Urinary bladder (tissue), 4 donors: ENCODE data around the gene HES6. TPM values are rescaled to one million over a fixed set of nuclear protein-coding genes. Genes with fewer than 3 reads are reported as not detected.

Source experiments
- DNase-seq: peaks from one replicate; pipeline ENCODE4 v3.0.0-alpha.2; 2015; ENCODE audit errors: extremely low spot score
- H3K27ac ChIP-seq: one replicate; pipeline ENCODE4 v1.5.1; 2013; ENCODE audit warnings: low read depth, mild to moderate bottlenecking, moderate library complexity
- H3K36me3 ChIP-seq: one replicate; pipeline ENCODE4 v1.6.1; 2013; ENCODE audit warnings: mild to moderate bottlenecking, moderate library complexity; ENCODE audit not compliant: insufficient read depth
- H3K4me1 ChIP-seq: one replicate; pipeline ENCODE4 v1.6.1; 2013; ENCODE audit warnings: mild to moderate bottlenecking, moderate library complexity; ENCODE audit not compliant: insufficient read depth
- H3K4me3 ChIP-seq: one replicate; pipeline ENCODE4 v1.5.1; 2013; ENCODE audit warnings: low read depth, low read length
- WGBS: extraction: QIAGEN DNeasy Blood & Tissue Kit; methylation state at CpG from one replicate; pipeline ENCODE4 v1.1.7; 2013; 5-methylcytosine and 5-hydroxymethylcytosine counted together
- polyA plus RNA-seq: library from polyadenylated mRNA; stranded (reverse); fragments of 200-250 nt; gene quantifications from one replicate; pipeline ENCODE4 v1.2.3, GENCODE V29; 2013
- total RNA-seq: library from RNA; depleted of rRNA; stranded (reverse); fragments of >200 nt; gene quantifications from one replicate; pipeline ENCODE4 v1.2.3, GENCODE V29; 2014
- donor health status: healthy with polysubstance abuse.
- donor health status: healthy.

The HES6 gene
- total and polyA plus RNA-seq, 2 donors: 3.0 to 6.5 TPM

DNA sequence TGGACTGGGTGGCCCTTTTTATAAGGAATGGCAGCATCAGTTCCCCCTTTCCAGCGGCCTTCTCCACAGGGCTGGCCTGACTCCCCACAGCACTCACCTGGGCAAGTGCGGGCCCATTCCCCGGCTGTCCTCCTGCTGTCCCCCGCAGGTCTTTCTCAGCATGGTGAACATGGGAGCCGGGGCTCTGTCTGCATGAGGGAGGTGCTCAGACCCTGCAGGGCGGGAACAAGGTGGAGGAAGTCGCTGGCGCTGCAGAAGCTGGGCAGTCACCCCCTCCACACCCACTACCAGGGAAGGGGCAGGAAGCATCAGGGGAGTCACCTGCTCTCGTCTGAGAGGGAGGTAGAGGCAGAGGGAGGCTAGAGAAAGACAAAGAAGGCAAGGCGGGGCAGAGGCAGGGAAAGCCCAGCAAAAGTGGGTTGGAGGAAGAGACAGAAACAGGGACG lies 12.2 kb downstream of the HES6 start:
- Histone ChIP-seq H3K36me3 (no peaks in the 10 kb centered on the region), H3K27ac (no peak overlapping the region), H3K4me1 (no peaks in the 10 kb centered on the region), H3K4me3 (no peak overlapping the region)
- WGBS: 89% methylated on average over 11 of the region's 11 CpGs
- DNase-seq: no peak

DNA sequence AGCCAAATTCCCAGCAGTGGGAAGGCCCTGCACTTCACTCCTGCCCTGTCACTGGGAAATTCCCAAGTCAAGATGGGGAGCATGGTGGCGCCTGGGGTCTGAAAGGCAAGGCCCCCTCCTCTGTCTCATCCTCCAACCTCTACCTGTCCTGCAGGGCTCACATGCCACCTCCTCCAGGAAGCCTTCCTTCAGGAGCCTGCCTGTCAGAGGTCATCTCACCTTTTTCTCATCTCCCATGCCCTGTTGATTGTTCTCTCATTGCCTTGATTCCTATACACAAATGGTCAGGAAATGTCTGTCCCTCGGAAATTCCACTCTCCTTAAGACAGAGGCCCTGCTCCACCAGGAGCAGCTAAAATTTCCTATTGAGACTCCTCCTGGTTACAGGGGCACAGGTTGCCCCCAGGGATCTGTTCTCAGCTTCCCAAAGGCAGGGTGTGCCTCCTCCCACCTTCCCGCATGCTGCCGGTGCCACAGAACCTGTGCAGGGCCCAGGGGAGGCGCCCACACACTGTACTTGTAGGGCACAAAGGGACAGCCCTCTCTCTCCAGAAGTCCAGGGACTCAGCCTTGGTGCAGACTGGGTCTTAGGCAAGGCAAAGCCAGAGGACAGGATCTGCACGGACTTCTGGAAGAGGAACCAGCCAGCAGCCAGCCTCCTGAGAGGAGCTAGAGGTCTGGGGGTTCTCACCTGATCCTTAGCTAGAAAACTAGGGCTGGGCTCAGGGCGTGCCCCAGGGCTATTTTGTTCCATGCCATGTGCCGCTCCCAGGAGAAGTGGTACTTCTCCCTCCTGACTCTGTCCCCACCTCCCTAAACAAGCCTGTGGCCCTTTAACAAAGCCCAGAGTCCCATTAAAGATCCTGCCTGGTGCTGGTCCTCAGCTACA lies 12.9 kb downstream of the HES6 start:
- Histone ChIP-seq H3K36me3 (no peaks in the 10 kb centered on the region), H3K27ac (no peak overlapping the region), H3K4me1 (peaks cover 1% of the 10 kb centered on the region), H3K4me3 (no peak overlapping the region)
- WGBS: 92% methylated on average over 8 of the region's 8 CpGs
- DNase-seq: no peak

DNA sequence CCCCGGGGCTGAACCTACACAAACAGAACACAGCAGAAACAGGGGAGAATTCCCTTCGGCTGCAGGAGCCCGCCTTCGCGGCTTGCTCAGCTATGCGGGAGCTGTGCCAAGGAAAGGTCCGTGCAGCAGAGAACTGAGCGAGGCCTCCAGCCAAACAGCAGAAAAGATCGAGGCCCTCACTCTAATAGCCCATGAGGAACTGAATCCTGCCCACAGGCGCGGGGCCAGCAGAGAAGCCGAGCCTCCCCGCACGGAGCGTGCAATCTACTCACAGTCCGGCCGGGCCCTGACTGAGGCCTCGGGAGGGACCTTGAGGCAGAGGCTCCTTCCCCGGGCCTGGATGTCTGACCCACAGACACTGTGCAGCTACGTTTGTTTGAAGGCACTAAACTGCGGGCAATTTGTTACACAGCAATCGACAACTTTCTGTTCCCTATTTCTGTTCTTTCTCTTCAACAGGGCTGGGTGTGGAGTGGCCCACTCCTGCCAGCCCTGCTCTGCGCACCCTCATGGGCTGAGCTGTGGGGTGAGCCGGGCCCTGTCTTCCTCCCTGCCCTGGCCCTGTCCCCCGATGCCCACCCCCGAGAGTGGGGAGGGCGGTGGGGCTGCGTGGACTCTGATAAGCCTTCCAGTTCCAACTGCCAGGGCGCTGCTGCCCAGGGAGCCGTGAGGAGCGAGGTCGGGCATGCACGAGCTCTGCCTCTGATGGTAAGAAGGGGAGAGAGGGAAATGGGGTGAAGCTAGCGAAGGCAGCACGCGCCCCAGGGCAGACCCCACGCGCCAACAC lies 13.7 kb downstream of the HES6 start:
- WGBS: 62% methylated on average over 38 of the region's 38 CpGs
- peaks cover 1% of the 10 kb centered on the region for H3K4me1 ChIP-seq
- H3K36me3 ChIP-seq: no peaks in the 10 kb centered on the region
- H3K4me3 ChIP-seq: no peak overlapping the region
- no peak overlapping the region for H3K27ac ChIP-seq
- DNase-seq: no peak

DNA sequence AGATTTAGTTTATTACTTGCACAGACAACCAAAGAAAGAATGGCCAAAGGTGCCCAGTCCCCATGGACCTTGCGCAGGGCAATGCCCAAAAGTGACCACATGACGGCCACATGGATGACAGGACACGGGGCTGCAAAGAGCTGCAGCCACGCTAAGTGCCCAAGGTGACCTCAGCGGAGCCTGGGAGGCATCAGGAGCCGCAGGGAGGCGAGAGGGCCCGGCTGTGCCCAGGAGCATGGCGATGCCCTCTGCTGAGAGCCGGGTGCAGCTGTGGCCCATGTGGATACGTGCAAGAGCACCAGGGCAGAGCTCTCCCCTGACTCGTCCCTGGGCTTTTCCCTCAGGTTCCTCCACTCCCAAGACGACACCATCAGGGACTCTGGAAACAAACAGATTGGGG lies 14.7 kb downstream of the HES6 start:
- Histone ChIP-seq H3K27ac (no peak overlapping the region), H3K4me3 (no peak overlapping the region), H3K36me3 (no peaks in the 10 kb centered on the region), H3K4me1 (peaks cover 1% of the 10 kb centered on the region)
- no peak for DNase-seq
- WGBS: 90% methylated on average over 13 of the region's 13 CpGs

DNA sequence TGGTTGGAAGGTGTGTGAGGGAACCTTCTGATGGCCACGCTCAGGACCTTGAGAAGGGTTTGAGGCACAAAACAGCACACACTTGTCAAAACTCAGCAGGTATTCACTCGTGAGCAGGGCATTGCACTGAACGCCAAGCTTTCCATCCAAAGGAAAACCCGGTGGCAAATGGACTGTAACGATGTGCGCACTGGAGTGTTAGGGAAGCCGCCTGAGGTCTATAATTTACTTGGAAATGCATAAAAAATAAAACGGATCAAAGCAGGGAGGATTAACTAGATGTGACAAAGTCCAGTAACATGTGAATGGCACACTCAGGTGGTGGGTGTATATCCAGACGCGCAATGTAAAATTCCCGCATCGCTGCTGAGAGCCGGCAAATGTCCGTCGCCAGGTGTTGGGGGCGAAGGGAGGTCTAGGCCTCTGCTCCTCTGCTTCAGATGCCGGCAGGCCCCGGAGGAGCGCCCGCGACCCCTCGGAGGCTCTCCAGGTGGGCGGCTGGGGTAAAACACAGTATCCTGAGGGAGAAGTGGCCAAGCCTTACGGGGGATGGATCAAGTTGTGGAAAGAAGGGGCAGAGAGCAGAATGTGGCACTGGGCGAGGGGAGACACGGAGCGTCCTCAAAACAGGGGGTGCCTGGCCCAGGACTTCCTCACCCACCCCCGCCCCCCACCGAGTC lies 15.3 kb downstream of the HES6 start:
- H3K27ac ChIP-seq: no peak overlapping the region
- no peak for DNase-seq
- no peaks in the 10 kb centered on the region for H3K36me3 ChIP-seq
- H3K4me1 ChIP-seq: peaks cover 1% of the 10 kb centered on the region
- H3K4me3 ChIP-seq: no peak overlapping the region
- 96% methylated on average over 29 of the region's 29 CpGs for WGBS

DNA sequence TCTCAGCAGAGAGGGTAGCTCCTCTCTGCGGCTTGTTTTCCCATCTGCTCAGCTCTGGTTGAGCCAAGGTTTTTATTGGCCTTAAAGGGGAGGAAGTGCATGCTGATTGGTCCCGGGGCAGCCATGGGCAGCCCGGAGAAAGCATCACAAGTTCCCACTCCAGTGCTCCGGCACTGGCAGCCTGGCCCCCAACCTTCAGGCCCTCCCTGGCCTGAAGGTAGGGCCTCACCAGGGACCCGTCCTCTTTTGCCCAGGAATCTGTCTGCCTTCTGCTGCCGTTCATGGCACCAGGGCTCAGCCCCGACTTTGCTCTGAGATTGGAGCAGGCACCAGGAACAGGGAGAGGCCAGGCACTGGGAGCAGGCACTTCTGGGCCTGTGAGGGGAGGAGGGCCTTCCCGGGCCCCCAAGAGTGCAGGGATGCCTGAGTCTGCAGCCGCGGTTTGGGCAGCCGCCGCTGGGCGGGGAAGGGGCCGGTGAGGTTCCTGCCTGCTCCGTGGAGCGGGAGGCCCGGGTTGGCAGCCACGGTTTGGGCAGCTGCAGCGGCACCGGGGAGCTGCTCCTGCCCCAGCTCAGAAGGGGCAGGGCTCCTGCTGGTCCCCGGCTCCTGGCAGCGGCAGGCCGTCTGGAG lies 18.8 kb downstream of the HES6 start:
- Histone ChIP-seq H3K4me3 (no peak overlapping the region), H3K36me3 (no peaks in the 10 kb centered on the region), H3K4me1 (peaks cover 1% of the 10 kb centered on the region), H3K27ac (no peak overlapping the region)
- WGBS: 75% methylated on average over 23 of the region's 23 CpGs
- no peak for DNase-seq

DNA sequence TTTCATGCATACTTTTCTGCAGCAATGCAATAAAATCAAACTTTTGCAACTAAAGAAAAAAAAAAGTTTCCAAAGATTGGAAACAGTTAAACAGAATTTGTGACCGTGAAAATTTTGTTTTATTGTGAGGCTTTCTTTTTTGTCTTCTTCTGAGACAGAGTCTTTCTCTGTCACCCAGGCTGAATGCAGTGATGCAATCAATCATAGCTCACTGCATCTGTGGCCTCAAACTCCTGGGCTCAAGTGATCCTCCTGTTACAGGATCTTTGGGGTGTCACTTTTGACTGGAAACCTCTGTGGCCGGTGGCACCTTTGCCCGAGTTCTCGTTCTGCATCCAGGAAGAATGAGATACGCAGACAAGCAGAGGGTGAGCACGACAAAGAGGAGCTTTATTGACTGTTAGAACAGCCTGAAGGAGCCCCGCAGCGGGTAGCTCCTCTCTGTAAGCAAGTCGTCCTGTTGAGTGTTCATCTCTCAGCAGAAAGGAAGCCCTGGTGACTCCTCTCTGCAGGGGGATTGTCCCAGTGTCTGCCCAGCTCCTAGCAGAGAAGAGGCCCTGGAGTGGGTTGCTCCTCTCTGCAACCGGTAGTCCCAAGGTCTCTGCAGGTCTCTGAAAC lies 19.5 kb downstream of the HES6 start:
- no peak for DNase-seq
- no peaks in the 10 kb centered on the region for H3K36me3 ChIP-seq
- H3K4me3 ChIP-seq: no peak overlapping the region
- H3K4me1 ChIP-seq: peaks cover 1% of the 10 kb centered on the region
- H3K27ac ChIP-seq: no peak overlapping the region
- WGBS: 70% methylated on average over 10 of the region's 10 CpGs

DNA sequence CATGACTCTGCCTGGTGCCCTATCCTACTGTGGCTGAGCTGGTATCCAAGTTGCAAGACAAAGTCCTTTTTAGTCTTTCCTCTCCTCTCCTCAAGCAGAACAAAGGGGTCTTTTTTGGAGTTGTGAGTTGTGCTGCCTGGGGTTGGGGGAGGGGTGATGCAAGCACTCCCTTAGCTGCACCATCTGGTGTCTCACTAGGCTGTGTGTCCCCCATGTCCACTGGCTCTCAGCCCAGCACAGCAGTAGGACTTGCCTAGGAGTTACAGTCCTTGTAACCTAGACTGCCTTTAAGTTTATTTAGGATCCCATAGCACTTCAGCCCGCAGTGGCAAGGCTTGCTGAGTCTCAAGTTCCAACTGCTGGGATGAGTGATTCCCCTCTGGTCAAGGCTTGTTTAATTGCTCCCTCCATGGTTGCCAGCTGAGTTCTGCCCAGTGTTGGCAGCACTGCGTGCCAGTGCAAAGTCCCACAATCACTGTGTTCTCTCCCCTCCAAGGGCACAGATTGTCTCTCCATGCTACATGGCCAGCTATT lies 23.1 kb downstream of the HES6 start:
- Histone ChIP-seq H3K36me3 (no peaks in the 10 kb centered on the region), H3K27ac (no peak overlapping the region), H3K4me1 (no peaks in the 10 kb centered on the region), H3K4me3 (no peak overlapping the region)
- DNase-seq: no peak
- 89% methylated on average over 2 of the region's 2 CpGs for WGBS

DNA sequence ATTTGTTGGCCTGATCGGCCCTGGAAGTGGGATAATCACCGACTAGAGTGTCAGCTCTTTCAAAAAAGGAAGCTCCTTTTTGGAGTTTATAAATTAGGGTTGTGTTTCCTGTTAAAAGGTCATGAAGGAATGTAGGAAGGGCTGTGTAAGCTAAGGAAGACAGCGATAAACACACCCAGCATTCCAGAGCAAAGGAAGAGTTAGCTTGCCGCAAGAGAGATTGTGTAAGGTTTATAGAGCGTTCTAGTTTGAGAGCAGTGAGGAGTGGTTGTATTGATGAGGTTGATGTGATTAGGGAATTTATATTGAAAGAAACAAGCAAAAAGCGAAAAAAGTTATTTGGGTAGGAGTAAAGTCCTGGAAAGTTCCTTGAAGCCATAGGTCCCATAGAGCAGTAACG lies 32.8 kb downstream of the HES6 start:
- DNase-seq: no peak
- 75% methylated on average over 7 of the region's 7 CpGs for WGBS
- H3K4me3 ChIP-seq: no peak overlapping the region
- no peaks in the 10 kb centered on the region for H3K36me3 ChIP-seq
- H3K4me1 ChIP-seq: no peaks in the 10 kb centered on the region
- H3K27ac ChIP-seq: no peak overlapping the region

DNA sequence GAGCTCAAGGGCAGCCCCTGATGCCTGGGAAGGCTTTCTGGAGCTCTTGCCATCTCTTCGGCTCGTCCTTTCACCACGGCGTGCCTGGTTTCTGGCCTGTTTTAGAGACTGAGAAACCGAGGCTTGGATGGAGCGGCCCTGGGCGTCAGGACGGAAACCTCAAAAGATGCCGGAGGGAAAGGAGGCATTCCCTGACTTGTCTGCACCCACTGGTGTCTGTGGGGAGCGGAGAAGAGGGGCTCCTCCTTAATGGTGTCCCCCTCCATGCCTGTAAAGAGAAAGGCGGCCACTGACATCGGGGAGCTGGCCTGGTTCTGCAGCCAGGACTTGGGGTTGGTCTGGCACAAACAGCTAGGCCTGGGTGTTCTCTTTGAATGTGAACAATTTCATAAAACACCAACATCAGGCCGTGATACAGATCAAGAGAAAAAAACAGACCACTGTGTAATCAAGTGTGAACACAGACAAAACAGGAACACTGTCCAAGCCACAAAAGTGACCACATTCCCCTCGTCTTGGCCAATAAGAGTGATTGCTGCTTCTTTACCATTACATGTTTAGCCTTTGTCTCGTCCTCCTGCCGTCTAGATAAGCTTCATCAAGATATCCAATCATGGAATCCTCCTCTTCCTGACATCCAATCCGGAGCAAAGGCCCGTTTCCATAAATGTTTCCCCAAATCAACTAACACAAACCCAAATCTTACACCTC lies 35.7 kb downstream of the HES6 start:
- 56% methylated on average over 18 of the region's 18 CpGs for WGBS
- no peak for DNase-seq
- no peaks in the 10 kb centered on the region for H3K4me1 ChIP-seq
- no peaks in the 10 kb centered on the region for H3K36me3 ChIP-seq
- H3K27ac ChIP-seq: peak overlapping the region; percentile 13
- H3K4me3 ChIP-seq: peak overlapping the region; percentile 12

DNA sequence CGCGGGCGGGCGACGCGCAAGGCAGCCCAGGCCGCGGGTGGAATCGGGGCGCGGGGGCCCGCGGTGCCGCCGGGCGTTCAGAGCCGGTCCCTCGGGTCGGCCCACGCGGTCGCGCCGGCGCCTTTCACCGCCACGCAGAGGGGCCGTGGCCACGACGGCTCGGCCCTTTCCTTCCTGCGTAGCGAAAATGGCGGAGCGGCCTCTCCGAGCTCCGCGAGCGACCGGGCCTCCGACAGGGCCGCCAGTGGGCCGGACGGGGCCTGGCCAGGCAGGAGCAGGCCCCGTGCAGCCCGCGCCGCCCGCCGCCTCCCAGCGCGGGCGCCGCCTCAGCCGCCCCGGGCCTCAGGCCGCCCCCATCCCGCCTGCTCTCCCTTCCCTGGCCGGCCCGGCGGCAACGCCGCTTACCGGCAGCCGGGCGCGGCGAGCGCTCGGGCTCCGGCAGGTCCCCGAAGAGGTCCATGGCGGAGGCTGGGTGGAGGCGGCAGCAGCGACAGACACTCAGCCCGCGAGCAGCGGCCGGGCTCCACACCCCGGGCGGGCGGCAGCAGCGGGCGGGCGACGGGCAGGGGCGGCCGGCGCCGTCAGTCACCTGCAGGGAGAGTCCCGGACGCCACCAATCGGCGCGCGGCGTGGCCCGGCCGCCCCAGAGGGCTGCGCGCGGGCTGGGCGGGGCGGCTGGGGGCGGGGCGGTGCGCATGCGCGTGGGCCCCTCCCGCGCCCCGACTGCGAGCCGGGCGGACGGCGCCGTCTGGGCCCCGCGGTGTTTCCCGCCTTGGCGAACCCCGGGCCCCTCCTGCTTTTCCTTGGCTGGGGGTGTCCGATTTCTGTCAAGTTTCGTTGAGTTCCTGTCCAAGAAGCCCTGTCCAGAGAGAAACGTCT lies 36.5 kb downstream of the HES6 start, which contains the start of gene ILKAP:
Gene ILKAP, minus strand, starts transcription at position 602 of the 879 bp plus-strand sequence. Its CDS starts 142 bp downstream, at position 460.
- Histone ChIP-seq H3K4me3 (peak within 1 kb of the TSS; percentile 98), H3K27ac (peak within 1 kb of the TSS; percentile 94), H3K36me3 (no peaks in the 10 kb centered on the region), H3K4me1 (no peaks in the 10 kb centered on the region)
- WGBS: under 1% methylated on average over 126 of the region's 126 CpGs
- peak; percentile 52 for DNase-seq
